Eye (tissue), 1 donor: ENCODE results near the gene ZNF90.
A peak's percentile ranks its signal among the peaks of the same experiment; 100 is the strongest.
"Not testable (repeated sequence)": the region's sequence is repeated elsewhere in the genome, so short reads cannot be mapped to it uniquely, and the experiment has no call there.

ENCODE experiments used
- DNase-seq: peaks from one replicate; pipeline ENCODE4 v3.0.0-alpha.2; 2015

The ZNF90 gene

DNA sequence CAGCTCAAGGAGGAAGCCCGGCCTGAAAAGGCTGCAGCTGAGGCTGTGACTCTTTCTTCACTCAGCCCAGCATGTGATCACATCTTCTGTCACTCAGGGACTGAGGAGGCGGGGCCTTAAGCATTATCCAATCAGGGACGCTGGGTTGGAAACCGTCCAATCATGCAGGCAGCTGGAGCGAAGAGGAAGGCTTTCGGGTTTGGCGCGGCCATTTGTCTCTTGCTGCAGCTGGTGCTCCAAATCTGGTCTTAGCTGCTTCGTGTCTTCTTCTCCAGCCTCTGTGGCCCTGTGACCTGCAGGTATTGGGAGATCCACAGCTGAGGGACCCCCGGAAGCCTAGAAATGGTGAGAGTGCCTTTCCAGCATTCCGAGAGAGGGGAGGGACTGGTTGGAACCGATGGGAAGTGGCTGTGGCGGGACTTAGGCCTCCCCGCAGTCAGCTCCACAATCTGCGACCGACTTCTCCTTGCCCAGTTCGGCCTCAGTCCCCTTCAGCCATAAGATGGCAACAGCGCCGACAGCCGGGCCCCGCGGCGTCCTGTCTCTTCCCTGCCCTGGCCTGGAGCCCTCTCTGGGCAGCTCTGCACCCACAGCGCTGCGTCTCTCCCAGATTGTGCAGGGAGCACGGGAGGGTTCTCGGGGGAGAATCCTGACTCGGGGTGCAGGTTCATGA is at the start of gene ZNF90:
Gene ZNF90 (plus strand): TSS at position 210 of the 673 bp plus-strand sequence. CDS start 133 bp downstream, at position 343.
- DNase-seq = peak; percentile 100

DNA sequence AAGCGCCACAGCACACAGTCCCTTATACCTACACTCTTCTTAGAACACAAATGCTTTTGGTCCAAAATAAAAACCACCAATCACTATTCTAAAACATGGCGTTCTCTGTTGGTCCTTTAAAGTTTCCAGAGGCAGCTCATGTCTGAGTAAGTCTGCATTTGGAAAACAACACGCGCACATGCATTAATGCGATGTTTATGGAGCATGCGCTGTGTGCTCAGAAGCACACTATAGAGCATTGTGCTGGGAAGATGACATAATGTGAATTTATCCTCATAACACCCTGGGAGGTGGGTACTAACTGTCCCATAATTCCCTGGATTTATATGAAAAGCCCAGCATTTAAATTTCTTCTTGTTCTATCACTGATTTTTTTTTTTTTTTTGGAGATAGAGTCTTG is 49.2 kb upstream of the ZNF90 start:
- DNase-seq = no peak

DNA sequence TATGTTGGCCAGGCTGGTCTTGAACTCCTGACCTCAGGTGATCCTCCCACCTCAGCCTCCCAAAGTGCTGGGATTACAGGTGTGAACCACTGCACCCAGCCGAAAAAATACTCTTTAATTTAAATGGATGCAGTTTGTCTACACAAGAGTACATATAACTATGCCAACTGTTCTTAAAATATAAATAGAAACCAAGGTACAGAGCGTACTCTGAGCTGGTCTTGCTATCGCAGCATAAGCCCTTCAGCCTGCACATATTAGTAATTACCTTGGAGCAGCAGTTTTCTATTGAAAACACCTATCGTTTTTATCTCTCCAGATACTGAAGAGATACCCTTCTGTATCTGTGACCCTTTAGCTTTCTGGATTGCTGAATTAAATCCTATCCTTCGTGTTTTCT is 41.9 kb upstream of the ZNF90 start:
- DNase-seq = no peak

DNA sequence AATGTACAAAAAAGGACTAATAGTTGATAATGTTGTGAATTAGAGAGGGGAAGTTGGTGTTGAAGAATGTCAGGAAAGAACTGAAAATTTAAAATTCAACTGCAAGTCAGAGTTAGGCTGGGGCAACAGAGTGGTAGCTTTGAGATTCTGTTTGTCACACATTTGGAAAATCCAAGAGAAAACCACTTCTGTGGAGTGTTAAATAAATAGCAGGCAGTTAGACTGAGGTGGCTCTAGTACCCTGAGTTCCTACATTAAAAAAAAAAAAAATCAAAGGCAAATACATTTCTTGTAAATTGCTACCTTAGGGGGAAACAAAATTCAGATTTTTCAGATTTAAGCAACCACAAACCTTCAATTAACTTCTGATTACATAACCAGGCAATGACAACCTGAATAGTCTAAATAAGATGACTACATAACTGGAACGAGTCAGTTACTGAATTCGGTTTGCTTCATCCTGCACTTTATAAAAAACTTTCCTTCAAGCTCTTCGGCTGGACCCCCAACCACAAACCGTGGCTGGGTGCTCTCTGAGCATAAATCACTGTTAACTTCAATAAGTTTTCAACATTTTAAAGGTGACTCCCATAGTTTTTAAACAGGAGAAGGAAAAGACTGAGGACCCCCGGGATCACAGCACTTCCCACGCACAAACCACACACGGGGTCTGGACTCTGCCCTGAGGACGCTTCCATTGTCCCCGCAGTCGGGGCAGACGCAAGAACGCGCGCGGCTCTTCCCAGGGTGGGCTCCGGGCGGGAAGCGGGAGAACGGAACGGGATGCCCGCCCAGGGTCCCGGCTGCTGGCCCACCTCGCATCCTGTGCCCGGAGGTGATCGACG is 39.2 kb upstream of the ZNF90 start:
- DNase-seq = peak; percentile 3

DNA sequence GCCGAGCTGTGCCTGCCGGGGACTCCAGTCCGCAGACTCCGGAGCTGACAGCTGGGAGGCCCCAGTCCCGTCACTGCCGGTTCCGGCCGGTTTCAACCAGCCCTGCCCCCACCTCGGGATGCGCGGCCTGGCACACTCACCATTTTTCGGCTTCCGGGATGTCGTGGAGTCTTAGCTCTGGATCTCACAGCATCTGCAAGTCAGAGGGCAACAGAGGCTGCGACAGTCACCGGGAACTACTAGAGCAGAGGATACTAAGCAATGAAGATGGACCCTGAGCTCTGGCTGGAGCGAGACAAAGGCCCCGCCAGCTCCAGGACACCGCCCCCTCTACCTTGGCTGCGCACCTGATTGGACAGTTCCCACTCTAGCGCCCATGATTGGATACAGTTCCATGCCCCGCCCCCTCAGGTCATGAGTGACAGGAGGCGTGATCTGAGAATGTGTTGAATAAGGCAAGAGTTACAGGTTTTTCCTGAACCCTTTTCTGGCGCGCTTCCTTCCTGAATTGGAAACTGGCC is 38.5 kb upstream of the ZNF90 start, which contains the start of gene ZNF682:
Gene ZNF682 (minus strand): TSS at position 303 of the 521 bp plus-strand sequence. CDS start 160 bp downstream, at position 143.
- peak; percentile 100 for DNase-seq

- no peak for DNase-seq
Observed at GRCh38 chr19:20044663-20045062, 33.1 kb upstream of the ZNF90 start.

GRCh38 chr19:20045742-20046141 is 32.1 kb upstream of the ZNF90 start:
- not testable (repeated sequence) for DNase-seq

- peak; percentile 97 for DNase-seq
Observed at GRCh38 chr19:20051841-20052768, 25.7 kb upstream of the ZNF90 start.

- not testable (repeated sequence) for DNase-seq
Observed at GRCh38 chr19:20058738-20059137, 19.1 kb upstream of the ZNF90 start.

- no peak for DNase-seq
Observed at GRCh38 chr19:20060282-20060681, 17.5 kb upstream of the ZNF90 start.

DNA sequence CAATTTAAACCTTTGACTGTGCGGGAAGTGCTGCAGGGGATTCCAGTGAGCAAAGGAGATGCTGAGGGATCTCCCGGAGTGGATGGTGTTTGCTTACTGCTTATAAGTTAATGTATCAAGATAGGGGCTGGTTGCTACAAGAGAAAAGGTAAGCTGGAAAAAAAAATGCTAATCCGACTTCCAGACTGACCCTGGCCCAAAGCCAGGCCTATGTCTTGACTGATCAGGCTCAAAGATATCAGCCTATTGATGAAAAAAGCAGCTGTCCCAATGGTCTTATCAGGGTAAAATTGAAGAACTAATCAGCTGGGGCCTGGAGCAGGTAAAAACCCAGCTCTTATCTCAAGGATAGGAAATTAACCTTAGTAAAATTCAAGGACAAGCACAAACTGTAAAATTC is 10.9 kb upstream of the ZNF90 start:
- no peak for DNase-seq

DNA sequence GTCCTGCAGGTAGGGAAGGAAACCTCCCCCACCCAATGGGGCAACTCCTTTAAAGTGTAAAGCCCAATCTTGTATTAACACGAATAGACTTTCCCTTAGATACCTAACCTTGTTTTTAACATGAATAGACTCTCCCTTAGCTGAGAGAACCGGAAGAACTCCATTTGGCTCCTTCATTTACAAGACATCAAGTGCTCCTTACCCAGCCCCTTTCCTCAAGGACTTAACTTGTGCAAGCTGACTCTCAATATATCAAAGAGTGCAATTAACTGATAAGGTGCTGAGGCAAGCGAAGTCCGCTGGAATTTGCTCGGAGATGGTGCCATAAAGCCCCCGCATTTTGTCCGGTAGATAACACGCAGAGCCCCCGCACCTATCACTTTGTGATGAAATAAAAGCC is 9.9 kb upstream of the ZNF90 start:
- DNase-seq = no peak

DNA sequence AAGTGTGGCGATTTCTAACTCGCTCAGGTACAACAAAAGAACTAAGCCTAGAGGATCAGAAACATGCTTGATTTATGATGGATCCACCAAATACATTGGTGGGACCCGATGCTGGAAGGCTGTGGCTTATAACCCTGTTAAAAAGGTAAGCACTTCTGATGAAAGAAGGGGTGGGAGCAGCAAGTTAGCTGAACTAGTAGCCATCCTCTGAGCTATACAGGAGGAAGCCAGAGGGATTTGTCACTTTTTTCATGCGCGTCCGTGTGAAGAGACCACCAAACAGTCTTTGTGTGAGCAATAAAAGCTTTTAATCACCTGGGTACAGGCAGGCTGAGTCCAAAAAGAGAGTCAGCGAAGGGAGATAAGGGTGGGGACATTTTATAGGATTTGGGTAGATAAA is 9.2 kb upstream of the ZNF90 start:
- DNase-seq = not testable (repeated sequence)

- no peak for DNase-seq
Observed at GRCh38 chr19:20070691-20071090, 7.1 kb upstream of the ZNF90 start.

DNA sequence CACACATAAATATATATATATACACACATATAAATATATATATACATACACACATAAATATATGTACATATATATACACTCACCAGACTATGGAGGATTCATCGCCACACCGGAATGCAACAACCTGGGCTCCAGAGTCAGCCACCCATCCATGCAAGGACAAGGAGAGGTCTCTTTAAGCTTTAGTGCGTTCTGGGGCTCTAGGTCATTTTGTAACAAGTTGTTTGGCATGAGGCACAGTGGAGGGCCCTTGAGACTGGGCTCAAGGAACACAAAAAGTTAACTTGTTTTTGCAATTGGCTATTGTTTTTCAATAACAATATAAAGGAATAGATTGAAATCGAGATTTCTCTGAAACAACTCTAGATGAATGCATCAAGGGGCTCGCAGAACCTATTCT is 4.9 kb upstream of the ZNF90 start:
- no peak for DNase-seq

GRCh38 chr19:20078581-20079031 is 806 bp downstream of the ZNF90 start:
- DNase-seq = peak; percentile 64

- DNase-seq = no peak
Observed at GRCh38 chr19:20079476-20079875, 1.7 kb downstream of the ZNF90 start.

GRCh38 chr19:20080656-20081055 is 2.9 kb downstream of the ZNF90 start:
- DNase-seq = no peak

GRCh38 chr19:20082232-20082833 is 4.5 kb downstream of the ZNF90 start:
- not testable (repeated sequence) for DNase-seq

- DNase-seq = not testable (repeated sequence)
Observed at GRCh38 chr19:20082876-20083275, 5.1 kb downstream of the ZNF90 start.

DNA sequence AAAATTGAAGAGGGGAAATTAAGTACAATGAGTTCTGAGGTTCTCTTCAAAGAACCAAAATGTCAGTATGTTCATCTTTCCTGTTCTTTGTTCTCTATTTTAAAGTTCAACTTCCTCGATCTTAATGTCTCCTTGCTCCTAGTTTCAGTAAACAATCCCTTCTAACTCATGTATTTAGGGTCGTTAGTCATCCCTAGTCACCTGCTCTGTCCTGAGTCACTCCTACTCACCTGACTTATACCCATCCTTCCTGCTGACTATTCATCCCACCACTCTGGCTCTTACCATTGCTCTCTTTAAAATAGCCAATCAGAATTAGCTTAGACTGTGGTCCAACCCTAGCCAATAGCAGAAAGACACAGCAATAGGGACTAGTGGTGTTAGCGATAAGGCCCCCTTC is 24.3 kb downstream of the ZNF90 start:
- no peak for DNase-seq

GRCh38 chr19:20103091-20103740 is 25.4 kb downstream of the ZNF90 start:
- no peak for DNase-seq
